CD8-positive, alpha-beta memory T cell (primary cell): Measurements from ENCODE around the gene RAB5A. TPM values are rescaled to one million over a fixed set of nuclear protein-coding genes. Genes with fewer than 3 reads are reported as not detected.
A peak's percentile ranks its signal among the peaks of the same experiment; 100 is the strongest.
"Not testable (repeated sequence)": the region's sequence is repeated elsewhere in the genome, so short reads cannot be mapped to it uniquely, and the experiment has no call there.

ENCODE experiments used
- CTCF ChIA-PET: fragments of 350-600 bp; sonication (Branson Sonifier 250); formaldehyde crosslinking; loops from one replicate; lab custom pipeline; 2021; ENCODE audit warnings: antibody characterized with exemption; lab: Charles Lee
- POLR2A ChIA-PET: fragments of 350-600 bp; sonication (Branson Sonifier 250); formaldehyde crosslinking; loops from one replicate; lab custom pipeline; 2021; ENCODE audit warnings: antibody characterized with exemption; lab: Charles Lee
- DNase-seq, 5 donors: peaks; one replicate each; pipeline versions ENCODE4 v3.0.0 to v3.0.0-alpha.2; 2020 to 2022; ENCODE audit warnings: mixed read lengths in 1 of 5
- H3K27ac ChIP-seq: one replicate; pipeline ENCODE4 v1.7.0; 2013; ENCODE audit warnings: low read depth, mild to moderate bottlenecking, low read length, moderate library complexity
- H3K27me3 ChIP-seq: 2 replicates; pipeline ENCODE4 v1.7.0; 2013; ENCODE audit warnings: low read length, mild to moderate bottlenecking; ENCODE audit not compliant: insufficient read depth, poor library complexity, severe bottlenecking
- H3K36me3 ChIP-seq: 2 replicates; pipeline ENCODE4 v1.7.0; 2013; ENCODE audit warnings: mild to moderate bottlenecking, low read length, moderate library complexity; ENCODE audit not compliant: insufficient read depth
- H3K4me1 ChIP-seq: 2 replicates; pipeline ENCODE4 v1.7.0; 2013; ENCODE audit warnings: mild to moderate bottlenecking, low read length, moderate library complexity; ENCODE audit not compliant: insufficient read depth
- H3K4me3 ChIP-seq: 2 replicates; pipeline ENCODE4 v1.7.0; 2013; ENCODE audit warnings: mild to moderate bottlenecking, low read length
- H3K9me3 ChIP-seq: 2 replicates; pipeline ENCODE4 v1.7.0; 2013; ENCODE audit warnings: mild to moderate bottlenecking, low read length
- H3K27ac Mint-ChIP-seq, 8 donors: one replicate each; pipeline ENCODE4 v1.8.0; 2020 to 2021; ENCODE audit warnings: mixed read lengths in 8 of 8, mild to moderate bottlenecking in 6 of 8, inconsistent platforms in 3 of 8, moderate library complexity in 3 of 8
- H3K27me3 Mint-ChIP-seq, 2 donors: one replicate each; pipeline ENCODE4 v1.8.0; 2020 to 2021; ENCODE audit warnings: mixed read lengths in 2 of 2, mild to moderate bottlenecking in 1 of 2, moderate library complexity in 1 of 2
- H3K36me3 Mint-ChIP-seq, 3 donors: one replicate each; pipeline ENCODE4 v1.8.0; 2020 to 2021; ENCODE audit warnings: mixed read lengths in 3 of 3, inconsistent platforms in 1 of 3, mild to moderate bottlenecking in 1 of 3
- H3K4me1 Mint-ChIP-seq, 3 donors: one replicate each; pipeline ENCODE4 v1.8.0; 2020 to 2021; ENCODE audit warnings: mixed read lengths in 3 of 3, inconsistent platforms in 1 of 3, mild to moderate bottlenecking in 1 of 3
- H3K4me3 Mint-ChIP-seq, 7 donors: one replicate each; pipeline ENCODE4 v1.8.0; 2020 to 2021; ENCODE audit warnings: mixed read lengths in 7 of 7, mild to moderate bottlenecking in 6 of 7, moderate library complexity in 4 of 7, inconsistent platforms in 2 of 7
- H3K9me3 Mint-ChIP-seq, 5 donors: one replicate each; pipeline ENCODE4 v1.8.0; 2020 to 2022; ENCODE audit warnings: mixed read lengths in 5 of 5, mild to moderate bottlenecking in 3 of 5, moderate library complexity in 2 of 5, inconsistent platforms in 1 of 5
- polyA plus RNA-seq: library from polyadenylated mRNA; unstranded; fragments of 300-500 nt; fragmentation: Illumina TruSeq; gene quantifications from one replicate; pipeline ENCODE4 v1.2.3, GENCODE V29; 2021
- total RNA-seq, 2 experiments: library from RNA; stranded (reverse); gene quantifications; one replicate each; pipeline ENCODE4 v1.2.3, GENCODE V29; 2021

RAB5A gene, protein sequence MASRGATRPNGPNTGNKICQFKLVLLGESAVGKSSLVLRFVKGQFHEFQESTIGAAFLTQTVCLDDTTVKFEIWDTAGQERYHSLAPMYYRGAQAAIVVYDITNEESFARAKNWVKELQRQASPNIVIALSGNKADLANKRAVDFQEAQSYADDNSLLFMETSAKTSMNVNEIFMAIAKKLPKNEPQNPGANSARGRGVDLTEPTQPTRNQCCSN
- total RNA-seq (10 to 100 TPM; 68.6 to 75.3 TPM), polyA plus RNA-seq (46.4 TPM)

- Mint-ChIP-seq H3K9me3 (no peaks in the 10 kb centered on the region), H3K4me1 (peaks cover 48 to 67% (median 67%) of the 10 kb centered on the region in 3 donors), H3K27me3 (no peaks in the 10 kb centered on the region), H3K4me3 (peak within 1 kb of the TSS; percentile 93 to 100 (median 98)), H3K27ac (peak within 1 kb of the TSS; percentile 91 to 100 (median 98)), H3K36me3 (peaks cover 0 to 38% (median 5%) of the 10 kb centered on the region in 3 donors)
- H3K27ac ChIP-seq = peak within 1 kb of the TSS; percentile 98
- CTCF ChIA-PET = interaction anchor here (1.5 kb wide), 1 partner anchor 95 kb away, joined by 5 read pairs; no protein-coding TSS in a partner anchor
- H3K4me3 ChIP-seq = peak within 1 kb of the TSS; percentile 74
- H3K36me3 ChIP-seq = no peaks in the 10 kb centered on the region
- H3K27me3 ChIP-seq = no peaks in the 10 kb centered on the region
- DNase-seq = peak; percentile 93 to 97 (median 97)
- POLR2A ChIA-PET = interaction anchor here (0.8 to 1.8 kb wide), 4 partner anchors 92 to 239 kb away, joined by 3 to 15 read pairs (median 5); partner anchors contain the start of genes KAT2B and SGO1
- H3K4me1 ChIP-seq = peaks cover 35% of the 10 kb centered on the region
- H3K9me3 ChIP-seq = no peaks in the 10 kb centered on the region
These were observed at the start of gene RAB5A for GRCh38 chr3:19946832-19947548. TSS of gene RAB5A (plus strand) at chr3:19947097. CDS start at chr3:19950899, 3,802 bp downstream.

- H3K4me3 ChIP-seq = no peak overlapping the region
- ChIA-PET CTCF (no interaction called here), POLR2A (interaction anchor here (0.6 kb wide), 1 partner anchor 12 kb away, joined by 8 read pairs; no protein-coding TSS in a partner anchor)
- Mint-ChIP-seq H3K4me3 (no peak overlapping the region), H3K27me3 (peaks cover 2% of the 10 kb centered on the region in 2 donors), H3K4me1 (no peaks in the 10 kb centered on the region), H3K9me3 (no peaks in the 10 kb centered on the region), H3K36me3 (no peaks in the 10 kb centered on the region), H3K27ac (no peak overlapping the region)
- H3K9me3 ChIP-seq = no peaks in the 10 kb centered on the region
- no peak overlapping the region for H3K27ac ChIP-seq
- no peaks in the 10 kb centered on the region for H3K36me3 ChIP-seq
- H3K4me1 ChIP-seq = no peaks in the 10 kb centered on the region
- no peaks in the 10 kb centered on the region for H3K27me3 ChIP-seq
- DNase-seq = no peak
These were observed 48.2 kb upstream of the RAB5A start for GRCh38 chr3:19898721-19899120.

GRCh38 chr3:19899264-19899663 lies 47.6 kb upstream of the RAB5A start:
- ChIA-PET CTCF (no interaction called here), POLR2A (no interaction called here)
- no peaks in the 10 kb centered on the region for H3K9me3 ChIP-seq
- H3K27ac Mint-ChIP-seq = no peak overlapping the region
- peaks cover 2% of the 10 kb centered on the region in 2 donors for H3K27me3 Mint-ChIP-seq
- no peaks in the 10 kb centered on the region for H3K36me3 ChIP-seq
- H3K4me1 ChIP-seq = no peaks in the 10 kb centered on the region
- H3K36me3 Mint-ChIP-seq = no peaks in the 10 kb centered on the region
- H3K9me3 Mint-ChIP-seq = no peaks in the 10 kb centered on the region
- H3K4me3 Mint-ChIP-seq = no peak overlapping the region
- no peak for DNase-seq
- H3K4me1 Mint-ChIP-seq = no peaks in the 10 kb centered on the region
- no peak overlapping the region for H3K27ac ChIP-seq
- H3K27me3 ChIP-seq = no peaks in the 10 kb centered on the region
- no peak overlapping the region for H3K4me3 ChIP-seq

GRCh38 chr3:19899833-19900232 lies 47.1 kb upstream of the RAB5A start:
- H3K9me3 Mint-ChIP-seq, H3K4me3 ChIP-seq, H3K27me3 ChIP-seq, CTCF ChIA-PET, H3K36me3 Mint-ChIP-seq, H3K27me3 Mint-ChIP-seq, POLR2A ChIA-PET, H3K36me3 ChIP-seq, H3K9me3 ChIP-seq, H3K27ac ChIP-seq, H3K27ac Mint-ChIP-seq, H3K4me1 Mint-ChIP-seq, DNase-seq, H3K4me3 Mint-ChIP-seq, H3K4me1 ChIP-seq: not testable (repeated sequence)

DNA sequence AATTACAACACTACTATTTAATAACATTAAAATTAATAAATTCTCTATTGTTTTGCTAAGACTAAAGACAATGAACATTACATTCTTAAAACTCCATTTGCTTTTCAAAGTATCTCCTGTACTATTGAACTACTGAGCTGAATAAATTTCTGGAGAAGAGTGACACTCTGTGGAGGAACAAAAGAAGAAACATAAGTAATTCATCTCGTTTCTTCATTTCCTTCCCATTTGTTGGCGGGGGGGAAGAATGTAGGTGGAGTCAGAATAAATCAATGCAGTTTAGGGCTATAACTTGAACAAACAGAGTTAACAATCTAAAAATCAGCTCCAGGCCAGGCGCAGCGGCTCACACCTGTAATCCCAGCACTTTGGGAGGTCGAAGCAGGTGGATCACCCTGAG lies 45.6 kb upstream of the RAB5A start:
- CTCF ChIA-PET = no interaction called here
- no peak overlapping the region for H3K4me3 Mint-ChIP-seq
- H3K27me3 ChIP-seq = no peaks in the 10 kb centered on the region
- peaks cover 0 to 2% (median 0%) of the 10 kb centered on the region in 5 donors for H3K9me3 Mint-ChIP-seq
- H3K9me3 ChIP-seq = no peaks in the 10 kb centered on the region
- H3K4me3 ChIP-seq = no peak overlapping the region
- H3K4me1 ChIP-seq = no peaks in the 10 kb centered on the region
- no peak for DNase-seq
- POLR2A ChIA-PET = no interaction called here
- no peaks in the 10 kb centered on the region for H3K36me3 ChIP-seq
- H3K27ac Mint-ChIP-seq = no peak overlapping the region
- peaks cover 0 to 7% (median 0%) of the 10 kb centered on the region in 3 donors for H3K36me3 Mint-ChIP-seq
- peaks cover 2% of the 10 kb centered on the region in 2 donors for H3K27me3 Mint-ChIP-seq
- H3K4me1 Mint-ChIP-seq = no peaks in the 10 kb centered on the region
- no peak overlapping the region for H3K27ac ChIP-seq

DNA sequence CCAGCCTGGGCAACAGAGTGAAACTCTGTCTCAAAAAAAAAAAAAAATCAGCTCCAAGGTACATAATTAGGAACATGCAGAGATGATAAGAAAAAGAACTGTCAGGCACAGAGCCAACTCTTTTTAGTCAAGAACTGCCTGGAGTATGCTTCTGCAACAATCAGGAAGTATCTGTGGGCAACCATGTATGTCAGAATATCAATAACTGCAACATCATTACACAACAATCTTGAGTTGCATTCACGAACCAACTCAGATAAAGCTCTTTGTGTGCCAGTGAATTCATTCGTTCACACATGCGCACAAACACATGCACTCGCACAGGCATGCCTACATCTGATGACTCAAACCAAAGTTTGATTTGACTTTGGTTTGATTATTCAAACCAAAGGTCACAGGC lies 45.0 kb upstream of the RAB5A start:
- Mint-ChIP-seq H3K27me3 (peaks cover 2% of the 10 kb centered on the region in 2 donors), H3K27ac (peak overlapping the region in 1 of 8 donors; percentile 29), H3K4me3 (no peak overlapping the region), H3K36me3 (peaks cover 0 to 7% (median 0%) of the 10 kb centered on the region in 3 donors), H3K4me1 (no peaks in the 10 kb centered on the region), H3K9me3 (peaks cover 0 to 2% (median 0%) of the 10 kb centered on the region in 5 donors)
- Histone ChIP-seq H3K9me3 (no peaks in the 10 kb centered on the region), H3K27me3 (no peaks in the 10 kb centered on the region), H3K4me3 (no peak overlapping the region), H3K36me3 (no peaks in the 10 kb centered on the region), H3K27ac (no peak overlapping the region), H3K4me1 (no peaks in the 10 kb centered on the region)
- ChIA-PET CTCF (no interaction called here), POLR2A (no interaction called here)
- no peak for DNase-seq

GRCh38 chr3:19903649-19904048 lies 43.2 kb upstream of the RAB5A start:
- ChIA-PET POLR2A (no interaction called here), CTCF (no interaction called here)
- H3K9me3 Mint-ChIP-seq = peaks cover 0 to 2% (median 0%) of the 10 kb centered on the region in 5 donors

DNA sequence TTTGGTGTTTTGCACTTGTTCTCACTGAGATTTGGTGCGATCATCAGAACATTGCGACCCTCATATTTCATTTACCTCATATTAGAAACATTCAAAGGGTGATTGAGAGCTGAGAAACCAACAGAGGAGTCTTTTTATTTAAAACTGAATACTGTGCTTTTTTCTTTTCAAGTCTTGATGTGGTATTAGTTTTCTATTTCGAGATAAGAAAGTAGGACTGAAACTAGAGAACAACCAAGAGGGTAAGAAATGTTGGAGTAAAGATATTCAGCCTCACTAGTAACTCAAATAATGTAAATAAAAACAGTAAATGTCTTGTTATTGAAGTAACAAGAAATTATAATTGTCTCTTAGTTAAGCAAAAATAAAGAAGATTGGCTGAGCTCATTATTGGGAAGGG lies 39.4 kb upstream of the RAB5A start:
- Histone ChIP-seq H3K4me3 (no peak overlapping the region), H3K27me3 (no peaks in the 10 kb centered on the region), H3K4me1 (no peaks in the 10 kb centered on the region), H3K27ac (no peak overlapping the region), H3K36me3 (no peaks in the 10 kb centered on the region), H3K9me3 (no peaks in the 10 kb centered on the region)
- ChIA-PET CTCF (no interaction called here), POLR2A (no interaction called here)
- no peak for DNase-seq
- Mint-ChIP-seq H3K9me3 (peaks cover 11 to 18% (median 15%) of the 10 kb centered on the region in 5 donors), H3K27me3 (no peaks in the 10 kb centered on the region), H3K27ac (no peak overlapping the region), H3K36me3 (peaks cover 0 to 23% (median 1%) of the 10 kb centered on the region in 3 donors), H3K4me3 (no peak overlapping the region), H3K4me1 (no peaks in the 10 kb centered on the region)

More at GRCh38 chr3:19903649-19904048, 43.2 kb upstream of the RAB5A start:
- peaks cover 0 to 2% of the 10 kb centered on the region in 2 donors for H3K27me3 Mint-ChIP-seq
- no peak overlapping the region for H3K4me3 ChIP-seq
- H3K4me1 ChIP-seq = no peaks in the 10 kb centered on the region
- H3K27ac ChIP-seq = no peak overlapping the region
- no peaks in the 10 kb centered on the region for H3K27me3 ChIP-seq
- no peaks in the 10 kb centered on the region for H3K4me1 Mint-ChIP-seq
- H3K9me3 ChIP-seq = no peaks in the 10 kb centered on the region
- no peak overlapping the region for H3K27ac Mint-ChIP-seq
- no peak overlapping the region for H3K4me3 Mint-ChIP-seq
- H3K36me3 ChIP-seq = no peaks in the 10 kb centered on the region
- peaks cover 0 to 7% (median 0%) of the 10 kb centered on the region in 3 donors for H3K36me3 Mint-ChIP-seq
- no peak for DNase-seq
